Measurements from ENCODE around the gene SLC35G1.

Gene SLC35G1

DNA sequence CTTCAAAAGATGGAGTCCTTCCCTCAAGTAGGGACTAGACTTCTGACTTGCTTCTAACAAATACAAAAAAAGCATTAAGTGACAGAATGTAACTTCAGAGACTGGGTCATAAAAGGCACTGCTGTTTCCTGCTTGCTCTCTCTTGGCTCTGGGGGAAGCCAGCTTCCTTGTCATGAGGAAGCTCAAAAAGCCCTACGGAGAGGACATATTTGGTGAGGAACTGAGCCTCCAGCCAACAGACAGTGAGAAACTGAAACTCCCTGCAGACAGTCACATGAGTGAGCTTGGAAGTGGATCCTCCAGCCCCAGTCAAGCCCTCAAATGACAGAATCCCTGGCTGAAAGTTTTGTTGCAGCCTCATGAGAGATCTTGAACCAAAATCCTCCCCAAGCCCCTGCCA lies 26.3 kb upstream of the SLC35G1 start:
- no peak for DNase-seq (ENCODE audit: extremely low spot score)
- ChIA-PET CTCF (interaction anchor here (1.7 kb wide), 1 partner anchor 9 kb away, joined by 7 read pairs; no protein-coding TSS in a partner anchor), POLR2A (no interaction called here)
- TF ChIP-seq, protein P1, sequence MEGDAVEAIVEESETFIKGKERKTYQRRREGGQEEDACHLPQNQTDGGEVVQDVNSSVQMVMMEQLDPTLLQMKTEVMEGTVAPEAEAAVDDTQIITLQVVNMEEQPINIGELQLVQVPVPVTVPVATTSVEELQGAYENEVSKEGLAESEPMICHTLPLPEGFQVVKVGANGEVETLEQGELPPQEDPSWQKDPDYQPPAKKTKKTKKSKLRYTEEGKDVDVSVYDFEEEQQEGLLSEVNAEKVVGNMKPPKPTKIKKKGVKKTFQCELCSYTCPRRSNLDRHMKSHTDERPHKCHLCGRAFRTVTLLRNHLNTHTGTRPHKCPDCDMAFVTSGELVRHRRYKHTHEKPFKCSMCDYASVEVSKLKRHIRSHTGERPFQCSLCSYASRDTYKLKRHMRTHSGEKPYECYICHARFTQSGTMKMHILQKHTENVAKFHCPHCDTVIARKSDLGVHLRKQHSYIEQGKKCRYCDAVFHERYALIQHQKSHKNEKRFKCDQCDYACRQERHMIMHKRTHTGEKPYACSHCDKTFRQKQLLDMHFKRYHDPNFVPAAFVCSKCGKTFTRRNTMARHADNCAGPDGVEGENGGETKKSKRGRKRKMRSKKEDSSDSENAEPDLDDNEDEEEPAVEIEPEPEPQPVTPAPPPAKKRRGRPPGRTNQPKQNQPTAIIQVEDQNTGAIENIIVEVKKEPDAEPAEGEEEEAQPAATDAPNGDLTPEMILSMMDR (IDR thresholded peaks at IDR 0.05; ENCODE audit: control extremely low read depth, extremely low read depth, low read depth, missing control alignments), result no peak

DNA sequence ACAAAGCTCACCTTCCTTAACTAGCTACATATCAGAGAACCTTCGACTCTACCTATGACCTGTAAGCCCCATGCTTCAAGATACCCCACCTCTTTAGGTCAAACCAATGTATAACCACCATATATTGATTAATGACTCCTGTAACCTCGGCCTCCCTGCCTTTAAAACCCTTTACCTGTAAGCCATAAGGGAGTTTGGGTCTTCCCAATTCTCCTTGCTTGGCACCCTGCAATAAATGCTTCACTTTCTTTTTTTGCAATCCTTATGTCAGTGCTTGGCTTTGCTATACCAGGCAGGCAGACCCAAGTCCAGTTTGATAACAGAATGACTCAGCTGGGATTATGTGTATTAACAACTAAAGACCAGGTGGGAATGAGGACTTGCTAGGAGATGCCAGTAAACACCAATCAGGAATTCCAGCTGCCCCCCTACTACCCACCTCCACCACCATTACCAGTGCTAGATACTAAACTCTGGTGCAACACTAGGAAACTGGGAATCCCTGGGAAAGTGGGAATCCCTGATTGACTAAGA lies 22.0 kb upstream of the SLC35G1 start:
- no peak for DNase-seq (ENCODE audit: extremely low spot score)
- CTCF ChIA-PET, result interaction anchor here (1.3 to 1.5 kb wide), 2 partner anchors 12 to 26 kb away, joined by 3 to 8 read pairs; no protein-coding TSS in a partner anchor
- POLR2A ChIA-PET, result no interaction called here
- TF ChIP-seq, protein P1 (IDR thresholded peaks at IDR 0.05; ENCODE audit: control extremely low read depth, extremely low read depth, low read depth, missing control alignments), result no peak

DNA sequence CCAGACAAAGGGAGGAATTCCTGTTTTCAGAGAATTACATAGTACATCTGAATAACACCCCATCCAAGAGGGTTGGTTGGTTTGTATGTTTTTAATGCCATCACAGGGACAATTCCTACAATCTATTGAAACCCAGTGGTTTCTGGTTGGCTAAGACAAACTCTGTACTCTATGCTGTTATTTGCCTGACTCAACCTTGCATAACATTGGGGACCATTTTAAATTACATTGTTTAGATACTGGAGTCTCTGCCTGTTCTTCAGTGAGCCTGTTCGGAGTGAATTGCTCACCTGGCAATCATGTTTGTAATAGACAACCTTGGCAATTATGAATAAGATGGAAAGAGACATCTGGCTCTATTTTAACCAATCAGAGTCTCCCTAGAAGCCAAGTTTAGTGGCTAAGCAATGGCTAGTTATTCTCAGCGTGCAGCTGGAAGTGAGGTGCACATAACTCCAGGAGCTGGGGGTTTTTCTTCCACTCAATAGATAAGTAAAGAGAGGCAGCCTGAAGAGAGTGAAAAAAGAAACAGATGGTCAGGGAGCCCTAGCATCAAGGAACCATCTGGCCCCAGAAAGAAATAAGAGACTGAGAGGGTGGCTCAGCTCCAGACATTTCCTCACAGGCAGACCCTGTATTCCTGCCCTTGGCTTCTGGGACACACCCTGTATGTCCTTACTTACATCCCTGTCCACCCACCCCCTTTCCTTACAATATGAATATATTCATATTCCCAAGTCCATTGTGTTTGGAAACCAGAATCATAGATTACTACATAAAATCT lies 21.2 kb upstream of the SLC35G1 start:
- POLR2A ChIA-PET, result no interaction called here
- CTCF ChIA-PET, result interaction anchor here (1.2 kb wide), 1 partner anchor 18 kb away, joined by 3 read pairs; no protein-coding TSS in a partner anchor
- TF ChIP-seq, protein P1 (IDR thresholded peaks at IDR 0.05; ENCODE audit: control extremely low read depth, extremely low read depth, low read depth, missing control alignments), result no peak
- DNase-seq (ENCODE audit: extremely low spot score), result no peak

DNA sequence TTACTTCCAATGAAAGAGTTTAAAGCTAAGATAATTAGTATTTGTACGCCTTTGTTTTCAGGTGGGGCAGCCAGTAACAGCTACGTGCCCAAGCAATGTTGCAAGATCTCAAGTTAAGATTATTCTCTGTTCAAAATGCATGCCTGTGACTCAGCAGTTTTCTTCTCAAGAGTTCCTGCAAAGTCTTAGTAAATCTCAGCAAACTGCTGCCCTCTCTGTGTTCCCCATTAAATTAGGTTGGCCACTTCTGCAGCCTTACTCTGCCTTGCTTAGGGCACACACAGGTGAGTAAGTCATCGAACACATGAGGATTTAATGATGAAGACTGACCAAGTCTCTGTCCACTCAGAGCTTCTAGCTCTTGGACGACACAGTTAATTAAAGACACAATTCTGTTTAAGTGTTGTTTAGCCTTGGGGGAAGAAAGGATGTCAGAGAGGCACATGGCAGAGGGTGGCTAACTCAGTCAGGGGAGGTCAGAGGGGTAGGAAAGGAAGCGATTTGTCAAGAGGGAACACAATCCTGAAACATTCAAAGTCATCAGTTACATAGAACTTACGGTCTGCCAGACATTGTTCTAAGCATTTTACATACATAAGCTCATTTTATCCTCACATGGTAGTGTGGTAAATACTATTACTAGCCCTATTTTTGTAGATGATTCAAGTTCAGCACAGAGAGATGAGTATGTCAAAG lies 20.2 kb upstream of the SLC35G1 start:
- POLR2A ChIA-PET, result no interaction called here
- CTCF ChIA-PET, result interaction anchor here (1.2 kb wide), 1 partner anchor 17 kb away, joined by 3 read pairs; no protein-coding TSS in a partner anchor
- TF ChIP-seq, protein P1 (IDR thresholded peaks at IDR 0.05; ENCODE audit: control extremely low read depth, extremely low read depth, low read depth, missing control alignments), result no peak
- no peak for DNase-seq (ENCODE audit: extremely low spot score)

DNA sequence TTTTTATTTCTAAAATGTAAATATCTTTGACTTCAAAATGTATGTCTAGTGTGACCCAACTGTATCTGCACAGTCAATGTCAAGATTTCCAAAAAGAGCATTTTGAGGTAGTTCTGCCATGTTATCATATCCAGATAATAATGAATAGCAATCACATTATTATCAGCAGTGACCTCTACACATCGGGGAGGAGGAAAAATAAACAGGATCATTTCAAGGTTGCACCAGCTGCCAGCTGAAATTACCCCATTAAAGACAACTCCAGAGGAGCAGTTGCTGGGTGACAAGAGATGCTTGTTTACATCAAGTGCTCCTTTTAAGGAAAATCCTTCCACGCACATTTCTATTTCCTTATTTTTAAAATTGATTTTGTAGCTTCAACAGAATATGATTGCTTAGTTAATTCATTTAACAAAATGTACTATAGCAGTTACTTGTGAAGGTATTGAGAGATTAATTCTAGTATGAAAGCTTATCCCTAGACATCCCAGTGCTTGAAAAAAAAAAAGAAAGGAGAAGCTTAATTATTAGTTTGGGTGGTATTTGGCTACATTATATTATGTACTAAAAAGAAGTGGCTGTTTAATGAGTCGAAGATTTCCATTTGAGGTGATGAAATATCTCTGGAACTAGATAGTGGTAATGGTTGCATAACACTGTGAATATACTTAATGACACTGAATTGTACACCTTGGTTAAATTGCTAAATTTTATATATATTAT lies 19.3 kb upstream of the SLC35G1 start:
- no peak for DNase-seq (ENCODE audit: extremely low spot score)
- POLR2A ChIA-PET, result no interaction called here
- CTCF ChIA-PET, result interaction anchor here (1.3 kb wide), 1 partner anchor 46 kb away, joined by 3 read pairs; no protein-coding TSS in a partner anchor
- TF ChIP-seq, protein P1 (IDR thresholded peaks at IDR 0.05; ENCODE audit: control extremely low read depth, extremely low read depth, low read depth, missing control alignments), result no peak

DNA sequence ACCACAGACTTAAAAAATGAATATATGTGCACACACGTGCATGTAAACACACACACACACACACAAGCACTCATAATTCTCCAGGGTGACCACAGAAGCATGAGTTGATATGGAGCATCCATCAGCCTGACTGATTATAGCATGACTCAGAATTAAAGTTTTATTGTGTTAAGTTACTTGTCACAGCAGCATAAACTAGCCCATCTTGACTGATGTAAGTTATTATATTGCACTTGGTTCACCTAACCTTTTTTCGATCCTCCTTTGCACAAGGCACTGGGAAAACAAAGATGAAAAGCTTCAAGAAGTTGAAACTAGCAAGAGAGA lies 18.8 kb upstream of the SLC35G1 start:
- TF ChIP-seq, protein P1 (IDR thresholded peaks at IDR 0.05; ENCODE audit: control extremely low read depth, extremely low read depth, low read depth, missing control alignments), result no peak
- ChIA-PET CTCF (interaction anchor here (1.3 kb wide), 1 partner anchor 46 kb away, joined by 3 read pairs; no protein-coding TSS in a partner anchor), POLR2A (no interaction called here)
- no peak for DNase-seq (ENCODE audit: extremely low spot score)
